Neural progenitor cell (in vitro differentiated cells): Measurements from ENCODE around the gene RBM47.

Experiments used
- EZH2 ChIP-seq: fragments of 200-600 bp; sonication (generic); IDR thresholded peaks from 2 replicates; pipeline ENCODE4 v1.6.1; 2017; ENCODE audit warnings: antibody characterized with exemption, mild to moderate bottlenecking, moderate library complexity
- EZH2phosphoT487 ChIP-seq: fragments of 200-600 bp; sonication (generic); IDR thresholded peaks from 2 replicates; pipeline ENCODE4 v1.6.1; 2017; ENCODE audit warnings: antibody characterized with exemption
- TF ChIP-seq, protein P1 (sequence below): fragments of 200-600 bp; sonication (generic); IDR thresholded peaks from 2 replicates; pipeline ENCODE4 v1.5.1; 2017; ENCODE audit warnings: antibody characterized with exemption, mild to moderate bottlenecking

DNA sequence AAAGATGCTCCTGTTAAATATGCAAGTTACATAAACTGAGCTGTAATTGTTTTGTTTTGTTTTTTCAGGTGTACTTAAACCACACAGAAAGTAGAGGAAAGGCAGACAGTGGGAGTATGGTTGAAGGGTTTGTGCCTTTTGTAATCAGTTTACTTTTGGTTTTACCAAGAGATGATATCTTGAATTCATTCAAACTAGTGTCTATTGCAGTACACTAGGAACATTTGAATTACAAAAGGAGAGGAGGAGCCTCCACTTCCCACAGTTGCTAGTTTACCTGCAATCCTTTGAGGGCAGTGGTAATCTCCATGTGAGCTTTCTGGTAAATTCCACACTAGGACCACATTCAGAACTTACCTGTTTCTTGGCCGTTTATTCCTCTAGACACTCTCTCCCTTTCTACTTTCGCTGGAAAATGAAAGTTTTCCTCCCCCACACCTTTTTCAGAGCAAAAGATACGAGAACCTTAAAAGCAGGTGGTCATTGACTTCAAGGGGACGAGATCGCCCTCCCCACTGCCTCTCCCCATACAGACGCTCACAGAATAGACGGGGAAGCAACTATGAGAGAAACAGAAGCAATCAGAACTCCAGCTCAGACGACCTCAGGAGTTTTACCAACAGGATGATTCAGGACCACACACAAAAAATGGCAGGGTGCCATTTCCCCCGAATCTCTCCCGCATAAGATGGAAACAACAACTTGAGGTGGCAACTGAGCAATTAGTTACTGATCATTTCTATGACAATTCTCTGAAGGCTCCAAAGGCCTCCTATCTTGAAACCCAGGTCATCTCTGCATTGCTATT, 3.3 kb downstream of the RBM47 start:
- no peak for TF ChIP-seq EZH2
- TF ChIP-seq, protein P1, sequence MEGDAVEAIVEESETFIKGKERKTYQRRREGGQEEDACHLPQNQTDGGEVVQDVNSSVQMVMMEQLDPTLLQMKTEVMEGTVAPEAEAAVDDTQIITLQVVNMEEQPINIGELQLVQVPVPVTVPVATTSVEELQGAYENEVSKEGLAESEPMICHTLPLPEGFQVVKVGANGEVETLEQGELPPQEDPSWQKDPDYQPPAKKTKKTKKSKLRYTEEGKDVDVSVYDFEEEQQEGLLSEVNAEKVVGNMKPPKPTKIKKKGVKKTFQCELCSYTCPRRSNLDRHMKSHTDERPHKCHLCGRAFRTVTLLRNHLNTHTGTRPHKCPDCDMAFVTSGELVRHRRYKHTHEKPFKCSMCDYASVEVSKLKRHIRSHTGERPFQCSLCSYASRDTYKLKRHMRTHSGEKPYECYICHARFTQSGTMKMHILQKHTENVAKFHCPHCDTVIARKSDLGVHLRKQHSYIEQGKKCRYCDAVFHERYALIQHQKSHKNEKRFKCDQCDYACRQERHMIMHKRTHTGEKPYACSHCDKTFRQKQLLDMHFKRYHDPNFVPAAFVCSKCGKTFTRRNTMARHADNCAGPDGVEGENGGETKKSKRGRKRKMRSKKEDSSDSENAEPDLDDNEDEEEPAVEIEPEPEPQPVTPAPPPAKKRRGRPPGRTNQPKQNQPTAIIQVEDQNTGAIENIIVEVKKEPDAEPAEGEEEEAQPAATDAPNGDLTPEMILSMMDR = no peak
- TF ChIP-seq EZH2phosphoT487 = no peak
